Heart left ventricle (tissue), 16 donors: ENCODE measurements around the gene C19orf67. TPM values are rescaled to one million over a fixed set of nuclear protein-coding genes. Genes with fewer than 3 reads are reported as not detected.

Experiments
- ATAC-seq, 4 donors: fragments of 200-7000 bp; cut with Tn5 transposase; one replicate each; pipeline ENCODE4 v1.9.1; 2020 to 2022; ENCODE audit warnings: moderate library complexity in 4 of 4, mild to moderate bottlenecking in 3 of 4, moderate number of reproducible peaks in 1 of 4
- DNase-seq, 5 donors: peaks; one replicate each; pipeline ENCODE4 v3.0.0-alpha.2; 2020
- H3K27ac ChIP-seq, 12 donors: fragments of 200-600 bp; sonication (generic) in 4 of 12; one replicate each; pipeline versions ENCODE4 v1.5.0 to v1.8.0; 2016 to 2022; ENCODE audit warnings: mild to moderate bottlenecking in 2 of 12
- H3K27me3 ChIP-seq, 9 donors: fragments of 200-600 bp; sonication (generic) in 2 of 9; one replicate each; pipeline versions ENCODE4 v1.5.1 to v1.8.0; 2016 to 2022; ENCODE audit warnings: mild to moderate bottlenecking in 3 of 9
- H3K36me3 ChIP-seq, 9 donors: fragments of 200-600 bp; sonication (generic) in 2 of 9; one replicate each; pipeline versions ENCODE4 v1.5.0 to v1.8.0; 2018 to 2022; ENCODE audit warnings: mild to moderate bottlenecking in 2 of 9
- H3K4me1 ChIP-seq, 12 donors: fragments of 200-600 bp; sonication (generic) in 4 of 12; one replicate each; pipeline versions ENCODE4 v1.5.0 to v1.8.0; 2016 to 2022; ENCODE audit warnings: mild to moderate bottlenecking in 3 of 12
- H3K4me3 ChIP-seq, 12 donors: fragments of 200-600 bp; sonication (generic) in 4 of 12; one replicate each; pipeline versions ENCODE4 v1.5.0 to v1.8.0; 2017 to 2022; ENCODE audit warnings: mild to moderate bottlenecking in 9 of 12, moderate library complexity in 4 of 12
- H3K9me3 ChIP-seq, 12 donors: fragments of 200-600 bp; sonication (generic) in 4 of 12; one replicate each; pipeline versions ENCODE4 v1.5.0 to v1.8.0; 2016 to 2022; ENCODE audit warnings: mild to moderate bottlenecking in 1 of 12
- CTCF ChIP-seq, 12 donors: fragments of 200-600 bp; sonication (generic) in 4 of 12; IDR thresholded peaks; one replicate each; pipeline versions ENCODE4 v1.5.0 to v1.8.0; 2018 to 2022; ENCODE audit warnings: antibody characterized with exemption in 12 of 12, mild to moderate bottlenecking in 5 of 12
- POLR2A ChIP-seq, 2 donors: fragments of 450-650 bp; IDR thresholded peaks; one replicate each; pipeline ENCODE4 v1.6.1; 2017; ENCODE audit warnings: antibody characterized with exemption in 2 of 2, mild to moderate bottlenecking in 2 of 2, moderate library complexity in 2 of 2
- WGBS, 4 donors: extraction: QIAGEN DNeasy Blood & Tissue Kit in 2 of 4; methylation state at CpG; one replicate each; pipeline versions ENCODE4 v1.1.5 to v1.1.7; 2013 to 2018; 5-methylcytosine and 5-hydroxymethylcytosine counted together
- intact Hi-C, 10 donors: fragments of 100-400 bp; cut with DNase I; formaldehyde crosslinking; loops; one replicate each; pipeline versions ENCODE4 v1.11.1 to v1.14.2; 2022
- polyA plus RNA-seq, 2 donors: library from polyadenylated mRNA; stranded (reverse); fragments of 200-250 nt; gene quantifications; one replicate each; pipeline ENCODE4 v1.2.3, GENCODE V29; 2013
- total RNA-seq, 9 donors: library from RNA; depleted of rRNA in 2 of 9; stranded (reverse); fragments of >200 nt in 2 of 9; fragmentation: NEBNext Ultra II Directional in 3 of 9; extraction: Animal tissue kit (Norgen Biotek cat#: 25700) in 3 of 9; gene quantifications; one replicate each; pipeline versions ENCODE4 v1.1.0 to v1.2.4, GENCODE V29; 2016 to 2023
- donor health status: ischemic (EF 13 %, LVEDD 7.1; RV severe dilation, severe dysfunction).
- donor health status: healthy with polysubstance abuse.
- donor health status: DM: no; HTN: yes; CAD: no.
- donor health status: DM: no; HTN: no; CAD: no.
- donor health status: ischemic (EF 25% LVEDD 6.9; RV normal size, moderate dysfunction).
- donor health status: ischemic (EF 25% LVEDD 5.7; RV mildly dilated, moderate dysfunction).
- donor health status: healthy.
- donor health status: DM: yes; HTN: yes; CAD: no.
- donor health status: ischemic (EF 35%, LVEDD 5.7; RV mildly dilated, moderate dysfunction).
- donor health status: nonischemic (EF 11% LVEDD 7.7; RV severe dilation, severe dysfunction).
- donor health status: DM: yes; HTN: yes; CAD: no.
- donor health status: PGD.
- donor health status: ischemic (EF 29% LVEDD 5.4; RV normal size, mild dysfunction).
- donor health status: nonischemic (EF 23%, LVEDD 6.1; RV moderate dilation, normal function).

The C19orf67 gene
- total and polyA plus RNA-seq, 11 donors: not detected

DNA sequence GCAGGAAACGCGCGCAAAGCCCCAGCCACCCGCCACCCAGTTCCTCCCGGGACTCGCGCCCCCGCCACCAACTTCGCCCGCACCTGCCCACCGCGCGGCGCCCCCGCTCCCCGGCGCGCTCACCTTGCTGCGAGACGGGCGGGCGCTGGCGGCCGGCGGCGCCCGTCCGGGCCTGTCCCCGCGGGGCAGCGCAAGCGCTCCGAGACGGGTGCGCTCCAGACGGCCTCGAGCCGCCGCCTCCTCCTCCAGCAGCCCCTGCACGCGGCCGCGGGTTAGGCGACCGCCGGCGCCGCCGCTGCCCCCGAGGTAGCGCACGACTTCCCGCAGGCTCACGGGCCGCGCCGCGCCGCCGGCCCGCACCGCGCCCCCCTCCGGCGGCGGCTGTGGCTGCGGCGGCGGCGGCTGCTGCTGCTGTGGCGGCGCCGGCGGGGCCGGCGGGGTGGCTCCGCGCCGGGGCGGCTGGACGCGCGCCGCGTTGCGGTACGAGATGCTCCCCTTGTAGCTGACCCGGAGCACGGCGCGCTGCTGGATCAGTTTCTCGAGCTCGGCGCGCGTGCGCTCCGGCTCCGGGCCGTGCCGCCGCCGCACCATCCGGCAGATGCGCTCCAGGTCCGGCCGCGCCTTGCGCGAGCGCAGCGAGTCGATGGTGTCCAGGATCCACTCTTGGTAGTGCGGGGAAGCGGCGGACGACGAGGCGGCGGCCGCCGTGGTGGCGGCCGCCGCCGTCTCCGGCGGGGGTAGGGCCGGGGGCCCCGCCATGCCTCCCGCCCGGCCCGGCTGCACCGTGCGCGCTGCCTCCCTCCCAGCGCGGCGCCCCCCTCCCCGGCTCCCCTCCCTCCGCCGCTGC is 4.3 kb upstream of the C19orf67 start:
- Histone ChIP-seq H3K9me3 (peaks cover 0 to 13% (median 7%) of the 10 kb centered on the region in 12 donors), H3K27me3 (no peaks in the 10 kb centered on the region), H3K4me3 (peak overlapping the region; percentile 37 to 96 (median 88)), H3K27ac (peak overlapping the region; percentile 23 to 99 (median 96)), H3K4me1 (peaks cover 0 to 19% (median 12%) of the 10 kb centered on the region in 12 donors), H3K36me3 (peaks cover 0 to 28% (median 18%) of the 10 kb centered on the region in 9 donors)
- TF ChIP-seq POLR2A (IDR thresholded peaks at IDR 0.05) (no peak), CTCF (IDR thresholded peaks at IDR 0.05) (peak in 2 of 12 donors; percentile 21 to 31)
- ATAC-seq: peak in 1 of 4 donors; percentile 9
- peak in 4 of 5 donors; percentile 53 to 86 (median 70) for DNase-seq
- 0 to 1% (median 0%) methylated on average over 19 to 142 of the region's 142 CpGs for WGBS, 4 donors
- intact Hi-C loops: loop anchor here in 2 of 10 donors (1.0 to 10.0 kb wide), 2 partner anchors 47 to 315 kb away; partner anchors contain the start of gene C19orf53 (in 1 of the 2)

DNA sequence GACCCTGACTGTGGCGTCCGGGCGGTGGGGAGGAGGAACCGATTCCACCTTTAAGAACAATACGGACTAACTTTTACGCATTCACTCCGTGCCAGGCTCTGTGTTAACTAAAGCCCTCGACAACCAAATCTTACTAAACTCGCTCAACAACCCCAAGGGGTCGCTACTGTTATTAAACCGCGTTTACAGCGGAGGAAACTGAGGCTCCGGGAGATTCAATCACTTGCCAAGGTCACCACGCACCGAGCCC is 3.8 kb upstream of the C19orf67 start:
- WGBS, 4 donors: 12 to 24% (median 16%) methylated on average over 13 to 16 of the region's 16 CpGs
- Histone ChIP-seq H3K27me3 (no peaks in the 10 kb centered on the region), H3K4me3 (peak overlapping the region in 11 of 12 donors; percentile 19 to 96 (median 86)), H3K27ac (peak overlapping the region; percentile 23 to 99 (median 60)), H3K4me1 (peaks cover 0 to 19% (median 12%) of the 10 kb centered on the region in 12 donors), H3K36me3 (peaks cover 0 to 28% (median 18%) of the 10 kb centered on the region in 9 donors), H3K9me3 (peaks cover 0 to 13% (median 7%) of the 10 kb centered on the region in 12 donors)
- TF ChIP-seq CTCF (IDR thresholded peaks at IDR 0.05) (peak in 3 of 12 donors; percentile 12 to 31 (median 13)), POLR2A (IDR thresholded peaks at IDR 0.05) (no peak)
- ATAC-seq (no peak), DNase-seq (no peak)
- intact Hi-C loops: loop anchor here in 1 of 10 donors (10.0 kb wide), 1 partner anchor 315 kb away; the partner anchor contains the start of gene C19orf53

DNA sequence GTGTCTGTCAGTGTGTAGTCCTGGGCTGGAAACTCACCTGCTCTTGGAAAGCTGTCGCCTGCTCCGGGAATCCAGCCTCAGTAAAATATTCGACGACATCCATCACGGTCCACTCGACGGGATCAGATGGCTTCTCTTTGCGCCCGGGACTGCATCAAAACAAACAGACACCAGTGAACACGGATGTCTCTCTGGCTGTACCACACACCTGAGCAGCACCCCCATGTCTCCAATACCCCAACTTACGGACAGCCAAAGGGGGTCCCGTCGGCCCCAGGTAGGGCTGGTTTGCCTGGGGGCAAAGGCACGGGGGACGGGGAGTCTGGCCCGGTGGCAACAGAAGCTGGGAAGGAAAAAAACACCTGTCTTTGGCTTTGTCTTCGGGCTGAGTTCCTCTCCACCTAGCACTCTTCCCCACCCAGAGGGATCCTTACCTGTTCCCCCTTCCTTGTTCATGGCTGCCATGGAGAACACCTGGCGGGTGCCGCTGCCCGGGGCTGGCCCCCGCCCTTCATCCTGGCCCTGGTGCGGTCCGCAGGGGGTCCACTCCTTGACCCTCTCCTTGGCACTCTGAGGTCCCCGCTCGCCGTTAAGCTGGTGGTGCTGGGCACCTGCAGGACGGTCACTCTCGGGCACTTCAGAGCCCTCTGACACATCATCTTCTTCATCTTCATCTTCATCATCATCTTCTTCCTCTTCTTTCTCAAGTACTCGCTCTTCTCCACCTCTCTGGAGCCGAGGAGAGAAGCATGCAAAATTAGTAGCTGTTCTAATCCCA is 3.2 kb upstream of the C19orf67 start:
- no peak for ATAC-seq

More for the DNA sequence above, 3.2 kb upstream of the C19orf67 start:
- intact Hi-C loops: loop anchor here in 1 of 10 donors (10.0 kb wide), 1 partner anchor 314 kb away; the partner anchor contains the start of gene C19orf53
- peaks cover 0 to 13% (median 7%) of the 10 kb centered on the region in 12 donors for H3K9me3 ChIP-seq
- no peaks in the 10 kb centered on the region for H3K27me3 ChIP-seq
- H3K27ac ChIP-seq: peak overlapping the region in 7 of 12 donors; percentile 24 to 92 (median 54)
- H3K36me3 ChIP-seq: peaks cover 0 to 24% (median 18%) of the 10 kb centered on the region in 9 donors
- TF ChIP-seq CTCF (IDR thresholded peaks at IDR 0.05) (no peak), POLR2A (IDR thresholded peaks at IDR 0.05) (no peak)
- no peak for DNase-seq
- peak overlapping the region in 9 of 12 donors; percentile 33 to 96 (median 86) for H3K4me3 ChIP-seq
- WGBS, 4 donors: 87 to 89% (median 89%) methylated on average over 30 of the region's 30 CpGs
- H3K4me1 ChIP-seq: peaks cover 0 to 19% (median 12%) of the 10 kb centered on the region in 12 donors
